Measurements from ENCODE around the gene MAU2. TPM values are rescaled to one million over a fixed set of nuclear protein-coding genes. Genes with fewer than 3 reads are reported as not detected.

Gene MAU2
- total and polyA plus RNA-seq, 2 of the 13 experiments (the other 11 are each of a cell fraction or from before 2014, with no cell fraction given), result 16.8 to 33.8 TPM

GRCh38 chr19:19404879-19405860, 84.5 kb downstream of the MAU2 start, which contains the start of gene GATAD2A (continued):
- TF ChIP-seq CEBPB (IDR thresholded peaks at IDR 0.05; ENCODE audit: borderline replicate concordance, low read depth, low read length) (no peak), MTERF4 (CRISPR knock-in tag; IDR thresholded peaks at IDR 0.05) (no peak), ZNF484 (CRISPR knock-in tag; IDR thresholded peaks at IDR 0.05; ENCODE audit: borderline replicate concordance, low read depth) (0 out of 2 replicates have a peak, but pooled peaks have one; percentile 33), ZNF30 (CRISPR knock-in tag; IDR thresholded peaks at IDR 0.05) (peak; percentile 72; the same call in 1 of the 2 replicates), SIN3B (IDR thresholded peaks at IDR 0.05; ENCODE audit: low read length) (no peak), ZNF678 (CRISPR knock-in tag; IDR thresholded peaks at IDR 0.05) (peak; percentile 87; the same call in 1 of the 2 replicates), ZNF292 (CRISPR knock-in tag; IDR thresholded peaks at IDR 0.05; ENCODE audit: borderline replicate concordance, low read depth) (peak; percentile 29; the same call in 1 of the 2 replicates), SOX6 (IDR thresholded peaks at IDR 0.05) (no peak), SOX6 (CRISPR knock-in tag; IDR thresholded peaks at IDR 0.05) (peak; percentile 55; the same call in 1 of the 2 replicates), NPAS2 (CRISPR knock-in tag; IDR thresholded peaks at IDR 0.05; ENCODE audit: borderline replicate concordance) (no peak), HMGA1 (CRISPR knock-in tag; conservative IDR thresholded peaks at IDR 0.05) (no peak), KLF13 (CRISPR knock-in tag; IDR thresholded peaks at IDR 0.05) (peak; percentile 95), MNT (IDR thresholded peaks at IDR 0.05) (peak; percentile 36), NFAT5 (CRISPR knock-in tag; IDR thresholded peaks at IDR 0.05) (peak; percentile 98), HIVEP1 (CRISPR knock-in tag; IDR thresholded peaks at IDR 0.05) (peak; percentile 93), HNRNPLL (IDR thresholded peaks at IDR 0.05; ENCODE audit: low read depth, low read length, poor library complexity, severe bottlenecking) (peak; percentile 56), ZNF383 (CRISPR knock-in tag; IDR thresholded peaks at IDR 0.05; ENCODE audit: borderline replicate concordance) (0 out of 2 replicates have a peak, but pooled peaks have one; percentile 66), ZNF784 (CRISPR knock-in tag; IDR thresholded peaks at IDR 0.05; ENCODE audit: borderline replicate concordance) (peak; percentile 89), ZNF224 (CRISPR knock-in tag; IDR thresholded peaks at IDR 0.05) (0 out of 2 replicates have a peak, but pooled peaks have one; percentile 30), ZBTB1 (CRISPR knock-in tag; IDR thresholded peaks at IDR 0.05; ENCODE audit: borderline replicate concordance) (no peak)

Measured in HepG2 (cell line).